ENCODE measurements around the gene ASTN2.

ASTN2 gene

GRCh38 chr9:116629634-116630033 lies 785.2 kb downstream of the ASTN2 start:
- DNase-seq (ENCODE audit: low read depth in 3 of 3) = no peak

- DNase-seq (ENCODE audit: low read depth in 3 of 3) = no peak
Observed at GRCh38 chr9:116628716-116629115, 786.1 kb downstream of the ASTN2 start.

- DNase-seq (ENCODE audit: low read depth in 3 of 3) = no peak
Observed at GRCh38 chr9:116627433-116627832, 787.4 kb downstream of the ASTN2 start.

GRCh38 chr9:116626762-116627161 lies 788.1 kb downstream of the ASTN2 start:
- no peak for DNase-seq (ENCODE audit: low read depth in 3 of 3)

GRCh38 chr9:116623715-116624114 lies 791.1 kb downstream of the ASTN2 start:
- no peak for DNase-seq (ENCODE audit: low read depth in 3 of 3)

GRCh38 chr9:116617389-116617788 lies 797.5 kb downstream of the ASTN2 start:
- no peak for DNase-seq (ENCODE audit: low read depth in 3 of 3)

- no peak for DNase-seq (ENCODE audit: low read depth in 3 of 3)
Observed at GRCh38 chr9:116616304-116616914, 798.4 kb downstream of the ASTN2 start.

- no peak for DNase-seq (ENCODE audit: low read depth in 3 of 3)
Observed at GRCh38 chr9:116608064-116608463, 806.8 kb downstream of the ASTN2 start.

GRCh38 chr9:116605904-116606341 lies 808.9 kb downstream of the ASTN2 start:
- DNase-seq (ENCODE audit: low read depth in 3 of 3) = no peak

- no peak for DNase-seq (ENCODE audit: low read depth in 3 of 3)
Observed at GRCh38 chr9:116605060-116605459, 809.8 kb downstream of the ASTN2 start.

- no peak for DNase-seq (ENCODE audit: low read depth in 3 of 3)
Observed at GRCh38 chr9:116604251-116604650, 810.6 kb downstream of the ASTN2 start.

GRCh38 chr9:116599342-116599884 lies 815.4 kb downstream of the ASTN2 start:
- DNase-seq (ENCODE audit: low read depth in 3 of 3) = no peak

GRCh38 chr9:116596646-116597045 lies 818.2 kb downstream of the ASTN2 start:
- DNase-seq (ENCODE audit: low read depth in 3 of 3) = no peak

- DNase-seq (ENCODE audit: low read depth in 3 of 3) = no peak
Observed at GRCh38 chr9:116594547-116594946, 820.3 kb downstream of the ASTN2 start.

GRCh38 chr9:116592970-116593369 lies 821.9 kb downstream of the ASTN2 start:
- DNase-seq (ENCODE audit: low read depth in 3 of 3) = no peak

- DNase-seq (ENCODE audit: low read depth in 3 of 3) = peak in 1 of 3 experiments; percentile 1
Observed at GRCh38 chr9:116589392-116590354, 825.2 kb downstream of the ASTN2 start.

GRCh38 chr9:116587919-116588318 lies 826.9 kb downstream of the ASTN2 start:
- no peak for DNase-seq (ENCODE audit: low read depth in 3 of 3)

- no peak for DNase-seq (ENCODE audit: low read depth in 3 of 3)
Observed at GRCh38 chr9:116585896-116586295, 829.0 kb downstream of the ASTN2 start.

GRCh38 chr9:116585204-116585603 lies 829.7 kb downstream of the ASTN2 start:
- DNase-seq (ENCODE audit: low read depth in 3 of 3) = no peak

GRCh38 chr9:116580853-116581252 lies 834.0 kb downstream of the ASTN2 start:
- no peak for DNase-seq (ENCODE audit: low read depth in 3 of 3)

GRCh38 chr9:116576386-116576785 lies 838.5 kb downstream of the ASTN2 start:
- DNase-seq (ENCODE audit: low read depth in 3 of 3) = no peak

- no peak for DNase-seq (ENCODE audit: low read depth in 3 of 3)
Observed at GRCh38 chr9:116574027-116574679, 840.7 kb downstream of the ASTN2 start.

All from stimulated activated CD4-positive, alpha-beta T cell treated with anti-CD3 and anti-CD28 coated beads, TNF-alpha, amount 100 ng/mL, for 24 hours (primary cell).